ENCODE data around the gene SYNGR3.
"Not testable (repeated sequence)": the region's sequence is repeated elsewhere in the genome, so short reads cannot be mapped to it uniquely, and the experiment has no call there.

The SYNGR3 gene

GRCh38 chr16:2032285-2033056 is 42.7 kb downstream of the SYNGR3 start:
- no peak for DNase-seq

- no peak for DNase-seq
Measured at GRCh38 chr16:2033057-2033908, 43.5 kb downstream of the SYNGR3 start.

- DNase-seq, result not testable (repeated sequence)
Measured at GRCh38 chr16:2033909-2034695, 44.3 kb downstream of the SYNGR3 start.

- no peak for DNase-seq
Measured at GRCh38 chr16:2034696-2035430, 45.1 kb downstream of the SYNGR3 start.

GRCh38 chr16:2035431-2036199 is 45.8 kb downstream of the SYNGR3 start:
- no peak for DNase-seq

- DNase-seq, result no peak
Measured at GRCh38 chr16:2036200-2036966, 46.6 kb downstream of the SYNGR3 start.

GRCh38 chr16:2037115-2037514 is 47.3 kb downstream of the SYNGR3 start:
- no peak for DNase-seq

- no peak for DNase-seq
Measured at GRCh38 chr16:2037647-2038381, 48.0 kb downstream of the SYNGR3 start.

GRCh38 chr16:2038382-2039231 is 48.8 kb downstream of the SYNGR3 start:
- DNase-seq, result no peak

GRCh38 chr16:2039274-2040031 is 49.7 kb downstream of the SYNGR3 start:
- DNase-seq, result no peak

- DNase-seq, result no peak
Measured at GRCh38 chr16:2040041-2040786, 50.4 kb downstream of the SYNGR3 start.

- no peak for DNase-seq
Measured at GRCh38 chr16:2040787-2041522, 51.2 kb downstream of the SYNGR3 start.

- no peak for DNase-seq
Measured at GRCh38 chr16:2042171-2042985, 52.6 kb downstream of the SYNGR3 start.

GRCh38 chr16:2042986-2043666 is 53.4 kb downstream of the SYNGR3 start:
- DNase-seq, result no peak

Measured in MV-4-11 (cell line).